Upper lobe of left lung (tissue), 6 donors: ENCODE results near the gene JAK3. TPM values are rescaled to one million over a fixed set of nuclear protein-coding genes. Genes with fewer than 3 reads are reported as not detected.

Experiments used
- ATAC-seq, 2 donors: fragments of 200-7000 bp; cut with Tn5 transposase; one replicate each; pipeline ENCODE4 v1.9.1; 2022; ENCODE audit warnings: mild to moderate bottlenecking in 2 of 2, moderate library complexity in 2 of 2; ENCODE audit not compliant: low FRiP score in 2 of 2
- DNase-seq, 2 donors: peaks; one replicate each; pipeline ENCODE4 v3.0.0-alpha.2; 2019 to 2020
- H3K27ac ChIP-seq, 4 donors: fragments of 200-600 bp; sonication (generic); one replicate each; pipeline ENCODE4 v1.5.1; 2016 to 2019
- H3K27me3 ChIP-seq, 4 donors: fragments of 200-600 bp; sonication (generic); one replicate each; pipeline ENCODE4 v1.5.1; 2017 to 2019
- H3K36me3 ChIP-seq, 4 donors: fragments of 200-600 bp; sonication (generic); one replicate each; pipeline ENCODE4 v1.5.1; 2016 to 2019
- H3K4me1 ChIP-seq, 4 donors: fragments of 200-600 bp; sonication (generic); one replicate each; pipeline ENCODE4 v1.5.1; 2018 to 2019
- H3K4me3 ChIP-seq, 4 donors: fragments of 200-600 bp; sonication (generic); one replicate each; pipeline ENCODE4 v1.5.1; 2017 to 2019; ENCODE audit warnings: mild to moderate bottlenecking in 2 of 4, moderate library complexity in 1 of 4
- H3K9me3 ChIP-seq, 4 donors: fragments of 200-600 bp; sonication (generic); one replicate each; pipeline ENCODE4 v1.5.1; 2018 to 2019
- EP300 ChIP-seq, 4 donors: sonication (generic); formaldehyde crosslinking; IDR thresholded peaks; one replicate each; pipeline ENCODE4 v1.5.1; 2017; ENCODE audit warnings: antibody characterized with exemption in 4 of 4, control low read depth in 2 of 4
- POLR2A ChIP-seq, 4 donors: fragments of 450-650 bp; IDR thresholded peaks; one replicate each; pipeline ENCODE4 v1.5.1; 2016 to 2017; ENCODE audit warnings: antibody characterized with exemption in 4 of 4, mild to moderate bottlenecking in 2 of 4
- POLR2AphosphoS5 ChIP-seq, 2 donors: sonication (generic); formaldehyde crosslinking; IDR thresholded peaks; one replicate each; pipeline ENCODE4 v1.5.1; 2017; ENCODE audit warnings: antibody characterized with exemption in 2 of 2
- WGBS, 2 donors: methylation state at CpG; one replicate each; pipeline ENCODE4 v1.1.5; 2017 to 2018; 5-methylcytosine and 5-hydroxymethylcytosine counted together
- total RNA-seq, 6 donors: library from RNA; depleted of rRNA in 4 of 6; stranded (reverse); fragments of >200 nt in 4 of 6; gene quantifications; one replicate each; pipeline versions ENCODE4 v1.1.0 to v1.2.1, GENCODE V29; 2016 to 2021
- TF ChIP-seq, protein P1 (sequence below), 6 experiments: fragments of 450-650 bp in 4 of 6; fragments of 200-600 bp in 2 of 6; sonication (generic) in 2 of 6; IDR thresholded peaks; one replicate each; pipeline ENCODE4 v1.5.1; 2016 to 2019; ENCODE audit warnings: antibody characterized with exemption in 6 of 6
- donor health status: DM: no; HTN: no; CAD: no; lungs with moderate emphysema.
- donor health status: DM: no; HTN: yes; CAD: no; lungs with severe emphysema.

JAK3 gene
- total RNA-seq, 6 donors from 2014 or later = 11.0 to 25.1 (median 12.8) TPM

DNA sequence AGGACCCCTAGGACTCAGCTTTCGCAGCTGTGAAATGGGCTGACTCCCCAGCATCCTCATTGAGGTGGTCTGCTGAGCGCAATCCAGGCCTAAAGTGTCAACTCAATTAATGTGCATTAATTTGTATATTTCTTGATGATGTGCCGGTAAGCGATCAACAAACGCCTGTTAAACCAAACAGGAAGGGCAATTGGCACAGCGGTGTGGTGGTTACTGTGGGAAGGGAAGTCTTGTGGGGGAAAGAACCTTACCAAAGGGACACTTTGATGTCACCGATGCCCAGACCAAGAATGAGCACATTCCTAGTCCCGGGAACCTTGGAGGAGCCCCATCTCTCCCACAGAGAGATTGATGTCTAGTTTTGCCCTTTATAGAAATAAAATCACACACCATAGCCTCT is 1.6 kb downstream of the JAK3 start:
- 44 to 58% methylated on average over 8 of the region's 8 CpGs for WGBS, 2 donors
- no peak for DNase-seq
- ATAC-seq = no peak
- Histone ChIP-seq H3K36me3 (peaks cover 0 to 23% (median 9%) of the 10 kb centered on the region in 4 donors), H3K4me3 (peak overlapping the region in 1 of 4 donors; percentile 58), H3K4me1 (peaks cover 22 to 54% (median 34%) of the 10 kb centered on the region in 4 donors), H3K9me3 (no peaks in the 10 kb centered on the region), H3K27ac (peak overlapping the region in 3 of 4 donors; percentile 48 to 94 (median 93)), H3K27me3 (no peaks in the 10 kb centered on the region)
- TF ChIP-seq, protein P1, sequence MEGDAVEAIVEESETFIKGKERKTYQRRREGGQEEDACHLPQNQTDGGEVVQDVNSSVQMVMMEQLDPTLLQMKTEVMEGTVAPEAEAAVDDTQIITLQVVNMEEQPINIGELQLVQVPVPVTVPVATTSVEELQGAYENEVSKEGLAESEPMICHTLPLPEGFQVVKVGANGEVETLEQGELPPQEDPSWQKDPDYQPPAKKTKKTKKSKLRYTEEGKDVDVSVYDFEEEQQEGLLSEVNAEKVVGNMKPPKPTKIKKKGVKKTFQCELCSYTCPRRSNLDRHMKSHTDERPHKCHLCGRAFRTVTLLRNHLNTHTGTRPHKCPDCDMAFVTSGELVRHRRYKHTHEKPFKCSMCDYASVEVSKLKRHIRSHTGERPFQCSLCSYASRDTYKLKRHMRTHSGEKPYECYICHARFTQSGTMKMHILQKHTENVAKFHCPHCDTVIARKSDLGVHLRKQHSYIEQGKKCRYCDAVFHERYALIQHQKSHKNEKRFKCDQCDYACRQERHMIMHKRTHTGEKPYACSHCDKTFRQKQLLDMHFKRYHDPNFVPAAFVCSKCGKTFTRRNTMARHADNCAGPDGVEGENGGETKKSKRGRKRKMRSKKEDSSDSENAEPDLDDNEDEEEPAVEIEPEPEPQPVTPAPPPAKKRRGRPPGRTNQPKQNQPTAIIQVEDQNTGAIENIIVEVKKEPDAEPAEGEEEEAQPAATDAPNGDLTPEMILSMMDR (IDR thresholded peaks at IDR 0.05) = no peak
- TF ChIP-seq POLR2AphosphoS5 (IDR thresholded peaks at IDR 0.05) = no peak
- TF ChIP-seq POLR2A (IDR thresholded peaks at IDR 0.05) = no peak
- no peak for TF ChIP-seq EP300 (IDR thresholded peaks at IDR 0.05)

DNA sequence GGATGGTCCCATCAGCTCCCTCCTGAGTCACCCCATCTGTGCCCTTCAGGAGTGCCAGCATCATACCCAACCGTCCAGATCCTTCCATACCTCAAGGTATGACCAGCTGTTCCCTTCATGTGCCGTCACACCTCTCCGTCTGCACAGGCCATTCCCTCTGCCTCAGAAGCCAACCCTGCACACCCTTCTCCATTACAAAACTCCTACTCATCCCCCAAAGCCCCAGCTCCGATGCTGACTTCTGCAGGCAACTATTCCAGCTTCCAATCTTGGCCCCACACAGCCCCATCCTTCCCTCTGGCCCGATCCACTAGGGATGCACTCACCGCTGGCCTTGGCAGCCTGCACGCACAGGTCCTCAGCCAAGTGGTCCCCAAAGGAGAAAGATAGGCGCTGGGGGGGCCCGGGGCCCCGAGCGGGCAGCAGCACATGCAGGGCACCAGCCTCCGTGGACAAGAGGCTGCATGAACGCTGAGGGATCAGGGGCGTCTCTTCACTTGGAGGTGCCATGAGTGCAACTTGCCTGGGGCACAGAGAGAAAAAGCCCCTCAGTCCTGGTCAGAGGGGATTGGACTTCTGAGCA is 3.8 kb downstream of the JAK3 start:
- no peak overlapping the region for H3K4me3 ChIP-seq
- H3K27ac ChIP-seq = no peak overlapping the region
- DNase-seq = peak in 1 of 2 donors; percentile 66
- peaks cover 0 to 44% (median 13%) of the 10 kb centered on the region in 4 donors for H3K36me3 ChIP-seq
- H3K27me3 ChIP-seq = no peaks in the 10 kb centered on the region
- WGBS, 2 donors = 85 to 89% methylated on average over 11 to 13 of the region's 14 CpGs
- H3K4me1 ChIP-seq = peaks cover 18 to 46% (median 31%) of the 10 kb centered on the region in 4 donors
- ATAC-seq = no peak
- TF ChIP-seq POLR2AphosphoS5 (IDR thresholded peaks at IDR 0.05) (no peak), EP300 (IDR thresholded peaks at IDR 0.05) (no peak), POLR2A (IDR thresholded peaks at IDR 0.05) (no peak)
- TF ChIP-seq, protein P1 (IDR thresholded peaks at IDR 0.05) = no peak
- no peaks in the 10 kb centered on the region for H3K9me3 ChIP-seq

DNA sequence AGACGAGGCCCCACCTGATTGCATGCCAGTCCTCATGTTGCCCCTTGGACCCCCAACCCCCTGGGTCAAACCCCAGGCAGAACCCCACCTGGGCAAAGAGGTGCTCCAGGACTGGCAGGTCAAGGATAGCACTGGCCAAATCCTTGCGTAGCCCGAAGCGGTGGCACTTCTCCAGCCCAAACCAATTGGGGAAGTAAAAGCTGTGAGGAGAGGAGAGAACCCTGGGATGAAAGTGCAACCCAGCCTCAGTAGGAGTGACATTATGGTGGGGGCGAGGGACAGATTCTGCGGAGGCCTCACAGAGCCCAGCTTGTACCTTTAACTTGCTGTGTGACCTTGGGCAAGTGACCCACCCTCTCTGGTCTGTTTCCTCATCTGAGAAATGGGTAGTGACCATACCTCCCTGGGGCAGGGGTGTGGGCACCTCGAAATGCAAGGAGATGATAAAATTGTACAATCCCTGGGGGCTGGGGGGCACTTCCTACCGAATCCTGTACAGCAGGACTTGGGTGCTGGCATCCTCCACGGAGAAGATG is 4.4 kb downstream of the JAK3 start:
- H3K27me3 ChIP-seq = no peaks in the 10 kb centered on the region
- no peak overlapping the region for H3K27ac ChIP-seq
- peaks cover 0 to 50% (median 16%) of the 10 kb centered on the region in 4 donors for H3K36me3 ChIP-seq
- DNase-seq (no peak), ATAC-seq (no peak)
- no peak for TF ChIP-seq EP300 (IDR thresholded peaks at IDR 0.05)
- peaks cover 17 to 45% (median 26%) of the 10 kb centered on the region in 4 donors for H3K4me1 ChIP-seq
- no peaks in the 10 kb centered on the region for H3K9me3 ChIP-seq
- H3K4me3 ChIP-seq = no peak overlapping the region
- 92 to 93% methylated on average over 6 to 8 of the region's 9 CpGs for WGBS, 2 donors

DNA sequence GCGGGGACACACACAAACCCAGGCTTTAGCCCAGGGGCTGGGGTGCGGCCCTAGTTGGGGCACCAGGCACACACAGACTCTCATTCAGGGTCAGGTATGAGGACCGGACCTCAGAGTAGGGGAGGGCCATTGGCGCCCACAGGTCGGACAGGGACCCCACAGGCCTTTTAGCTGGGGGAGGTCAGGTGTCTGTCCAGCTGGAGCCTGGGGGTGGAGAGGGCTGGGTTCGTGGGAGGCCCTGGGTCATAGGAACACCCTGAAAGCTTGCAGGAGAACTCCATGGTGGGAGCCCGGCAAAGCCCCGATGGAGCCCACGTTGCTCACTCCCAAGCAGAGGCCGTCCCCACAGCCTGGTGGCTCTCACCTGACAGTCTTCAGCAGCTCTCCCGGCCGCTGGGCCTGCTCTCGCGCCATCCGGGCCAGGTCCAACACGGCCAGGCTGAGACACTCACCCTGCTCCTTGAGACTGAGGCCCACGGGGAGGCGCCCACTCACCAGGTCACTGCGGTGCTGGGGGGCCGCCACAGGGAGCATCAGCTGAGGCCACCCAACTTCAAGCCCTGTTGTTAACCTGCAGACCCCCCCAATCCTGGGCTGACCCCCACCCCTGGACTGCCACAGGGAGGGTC is 5.0 kb downstream of the JAK3 start:
- ATAC-seq (no peak), DNase-seq (peak in 1 of 2 donors; percentile 62)
- Histone ChIP-seq H3K9me3 (no peaks in the 10 kb centered on the region), H3K4me3 (peak overlapping the region in 3 of 4 donors; percentile 16 to 30 (median 26)), H3K27me3 (no peaks in the 10 kb centered on the region), H3K36me3 (peaks cover 0 to 56% (median 21%) of the 10 kb centered on the region in 4 donors), H3K27ac (peak overlapping the region in 1 of 4 donors; percentile 26), H3K4me1 (peaks cover 11 to 39% (median 20%) of the 10 kb centered on the region in 4 donors)
- WGBS, 2 donors = 75 to 87% methylated on average over 6 to 16 of the region's 20 CpGs
- TF ChIP-seq POLR2A (IDR thresholded peaks at IDR 0.05) (no peak), EP300 (IDR thresholded peaks at IDR 0.05) (no peak)
- TF ChIP-seq, protein P1 (IDR thresholded peaks at IDR 0.05) = no peak

DNA sequence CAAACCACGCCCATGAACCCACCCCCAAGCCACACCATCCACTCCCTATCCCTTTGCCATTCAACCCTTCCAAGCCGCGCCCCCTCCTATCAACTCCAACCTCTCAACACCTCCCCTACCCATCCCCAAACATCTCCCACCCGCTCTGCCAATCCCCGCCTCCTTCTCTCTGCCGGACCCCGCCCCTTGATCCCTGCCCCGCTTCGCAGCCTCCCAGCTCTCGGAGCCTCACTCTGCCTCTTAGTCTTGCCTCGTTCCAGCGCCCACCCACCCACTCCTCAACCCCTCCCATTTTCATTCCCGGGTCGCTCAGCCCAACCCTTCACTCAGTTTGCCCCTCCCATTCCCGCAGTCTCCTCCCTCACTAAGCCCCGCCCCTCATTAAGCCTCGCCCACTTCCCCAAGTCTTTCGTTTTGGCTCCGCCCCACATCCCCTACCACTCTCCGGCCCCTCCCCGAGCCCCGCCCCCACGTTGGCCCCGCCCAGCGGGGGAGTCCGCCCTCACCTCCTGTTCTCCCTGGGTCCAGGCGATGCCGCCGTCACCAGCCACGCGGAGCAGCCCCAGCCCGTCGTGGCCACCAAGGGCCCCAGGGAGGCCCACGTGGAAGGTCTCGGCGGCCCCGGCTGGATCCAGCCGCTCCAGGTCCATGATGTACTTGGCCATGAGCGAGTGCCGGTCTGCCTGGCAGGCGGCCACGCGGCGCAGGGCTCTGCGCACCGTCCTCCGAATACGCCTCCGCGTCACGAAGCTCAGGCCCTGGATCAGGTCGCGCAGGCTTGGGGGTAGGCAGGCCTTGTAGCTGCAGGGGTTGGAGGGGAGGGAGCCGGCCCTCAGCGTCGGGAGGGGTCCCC is 5.7 kb downstream of the JAK3 start:
- peak overlapping the region in 1 of 4 donors; percentile 26 for H3K27ac ChIP-seq
- TF ChIP-seq POLR2A (IDR thresholded peaks at IDR 0.05) = no peak
- no peak for TF ChIP-seq POLR2AphosphoS5 (IDR thresholded peaks at IDR 0.05)
- ATAC-seq = peak; percentile 65 to 84
- H3K27me3 ChIP-seq = no peaks in the 10 kb centered on the region
- 43 to 57% methylated on average over 33 to 36 of the region's 56 CpGs for WGBS, 2 donors
- DNase-seq = peak; percentile 42 to 94
- H3K9me3 ChIP-seq = no peaks in the 10 kb centered on the region
- H3K4me3 ChIP-seq = peak overlapping the region in 3 of 4 donors; percentile 16 to 30 (median 26)
- H3K36me3 ChIP-seq = peaks cover 0 to 63% (median 24%) of the 10 kb centered on the region in 4 donors
- H3K4me1 ChIP-seq = peaks cover 10 to 33% (median 16%) of the 10 kb centered on the region in 4 donors
